BLaER1 treated with 17β-estradiol and CSF1 and Interleukin-3, amounts not matched to agents 10 nM and 100 nM (cell line): ENCODE results near the gene SRL.
A peak's percentile ranks its signal among the peaks of the same experiment; 100 is the strongest.

Experiments used
- H3K27ac ChIP-seq, 11 experiments: shearing (Covaris generic); formaldehyde crosslinking; 2 replicates each; pipeline ENCODE4 v1.8.1; 2022
- H3K27me3 ChIP-seq, 11 experiments: shearing (Covaris generic); formaldehyde crosslinking; 2 replicates each; pipeline ENCODE4 v1.8.1; 2022
- H3K36me3 ChIP-seq, 11 experiments: shearing (Covaris generic); formaldehyde crosslinking; 2 replicates each; pipeline ENCODE4 v1.8.1; 2022
- H3K4me1 ChIP-seq, 10 experiments: shearing (Covaris generic); formaldehyde crosslinking; 2 replicates each; pipeline ENCODE4 v1.8.1; 2022
- H3K4me2 ChIP-seq, 11 experiments: shearing (Covaris generic); formaldehyde crosslinking; 2 replicates each; pipeline ENCODE4 v1.8.1; 2022
- H3K4me3 ChIP-seq, 10 experiments: shearing (Covaris generic); formaldehyde crosslinking; 2 replicates each; pipeline ENCODE4 v1.8.1; 2022
- H3K9ac ChIP-seq, 11 experiments: shearing (Covaris generic); formaldehyde crosslinking; 2 replicates each; pipeline ENCODE4 v1.8.1; 2022
- H3K9me3 ChIP-seq, 11 experiments: shearing (Covaris generic); formaldehyde crosslinking; replicated peaks in 1 of 11; 2 replicates each; pipeline ENCODE4 v1.8.1; 2022
- H4K20me1 ChIP-seq, 11 experiments: shearing (Covaris generic); formaldehyde crosslinking; 2 replicates each; pipeline ENCODE4 v1.8.1; 2022
- Cebpa-rat ChIP-seq, 11 experiments: shearing (Covaris generic); IDR thresholded peaks; 2 replicates each; pipeline ENCODE4 v1.8.1; 2022

Gene SRL

DNA sequence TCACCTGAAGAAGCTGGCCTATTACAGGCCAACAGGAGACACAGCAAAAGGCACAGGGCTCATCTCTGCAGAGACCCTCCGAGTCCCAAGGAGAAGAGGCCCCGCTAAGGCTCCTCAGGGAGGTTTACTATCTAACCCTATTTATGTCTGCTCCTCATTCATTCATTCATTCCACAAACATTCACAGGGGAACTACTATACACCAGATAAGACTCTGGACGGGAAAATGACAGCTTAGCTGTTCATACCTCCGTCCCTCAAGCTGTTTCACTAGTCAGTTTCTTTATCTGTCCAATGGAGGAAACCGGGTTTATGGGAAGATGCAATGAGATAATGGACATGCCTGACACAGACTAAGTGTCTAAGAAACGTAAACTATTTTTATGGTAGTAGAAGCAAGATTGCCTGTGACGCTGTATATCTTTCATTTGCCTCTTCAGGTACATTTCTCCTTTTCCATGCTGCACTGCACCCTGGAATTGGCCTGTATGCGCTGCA lies 62.1 kb downstream of the SRL start:
- Histone ChIP-seq H3K27me3 (peaks cover 0 to 16% (median 0%) of the 10 kb centered on the region in 11 experiments; a peak in 3 of 22 replicates), H3K9ac (no peak overlapping the region), H3K4me1 (peaks cover 42 to 77% (median 56%) of the 10 kb centered on the region in 10 experiments), H3K9me3 (peaks cover 0 to 9% (median 6%) of the 10 kb centered on the region in 11 experiments; a peak in 10 of 22 replicates), H3K4me2 (peak overlapping the region in 4 of 11 experiments; percentile 11 to 69 (median 48); a peak in 6 of 22 replicates), H3K27ac (no peak overlapping the region), H3K4me3 (no peak overlapping the region), H4K20me1 (peaks cover 0 to 9% (median 0%) of the 10 kb centered on the region in 11 experiments; a peak in 4 of 22 replicates), H3K36me3 (no peaks in the 10 kb centered on the region)
- no peak for TF ChIP-seq Cebpa-rat (IDR thresholded peaks at IDR 0.05)

DNA sequence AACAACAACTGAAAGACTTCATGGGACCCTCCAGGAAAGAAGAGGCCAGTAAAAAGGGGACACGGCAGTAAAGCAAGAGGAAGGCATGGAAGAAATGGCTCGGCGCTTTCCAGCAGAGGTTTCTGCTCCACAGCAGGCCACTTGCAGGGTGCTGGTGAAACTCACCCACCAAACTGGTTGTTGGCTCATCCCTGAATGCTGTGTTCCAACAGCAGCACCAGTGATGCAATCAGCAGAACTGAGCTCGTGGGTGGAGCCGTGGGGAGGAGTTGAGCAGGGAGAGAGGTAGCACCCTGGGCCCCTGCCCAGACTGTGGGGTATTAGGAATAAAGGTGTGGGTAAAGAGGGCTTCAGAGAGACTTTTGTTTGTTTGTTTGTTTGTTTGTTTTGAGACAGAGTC lies 62.9 kb downstream of the SRL start:
- TF ChIP-seq Cebpa-rat (IDR thresholded peaks at IDR 0.05), result peak in 4 of 11 experiments; percentile 26 to 54 (median 38); a peak in 6 of 22 replicates
- H3K27me3 ChIP-seq, result peaks cover 0 to 16% (median 0%) of the 10 kb centered on the region in 11 experiments; a peak in 3 of 22 replicates
- H3K36me3 ChIP-seq, result no peaks in the 10 kb centered on the region
- peaks cover 0 to 9% (median 6%) of the 10 kb centered on the region in 11 experiments; a peak in 10 of 22 replicates for H3K9me3 ChIP-seq
- H3K4me1 ChIP-seq, result peaks cover 37 to 78% (median 57%) of the 10 kb centered on the region in 10 experiments
- H4K20me1 ChIP-seq, result peaks cover 0 to 9% (median 0%) of the 10 kb centered on the region in 11 experiments; a peak in 4 of 22 replicates
- no peak overlapping the region for H3K27ac ChIP-seq
- peak overlapping the region in 8 of 11 experiments; percentile 19 to 67 (median 37); a peak in 14 of 22 replicates for H3K4me2 ChIP-seq
- no peak overlapping the region for H3K9ac ChIP-seq
- no peak overlapping the region for H3K4me3 ChIP-seq

- Histone ChIP-seq H3K9ac (no peak overlapping the region), H3K9me3 (peaks cover 0 to 9% (median 6%) of the 10 kb centered on the region in 11 experiments; a peak in 10 of 22 replicates), H3K4me3 (no peak overlapping the region), H3K4me2 (peak overlapping the region in 8 of 11 experiments; percentile 19 to 67 (median 37); a peak in 14 of 22 replicates), H3K36me3 (no peaks in the 10 kb centered on the region), H3K4me1 (peaks cover 35 to 82% (median 59%) of the 10 kb centered on the region in 10 experiments), H4K20me1 (peaks cover 0 to 9% (median 0%) of the 10 kb centered on the region in 11 experiments; a peak in 4 of 22 replicates), H3K27me3 (peaks cover 0 to 16% (median 0%) of the 10 kb centered on the region in 11 experiments; a peak in 3 of 22 replicates), H3K27ac (no peak overlapping the region)
- TF ChIP-seq Cebpa-rat (IDR thresholded peaks at IDR 0.05), result no peak
These were observed 63.3 kb downstream of the SRL start for GRCh38 chr16:4178468-4179010.

- Histone ChIP-seq H3K9ac (peak overlapping the region in 2 of 11 experiments; percentile 3 to 13; a peak in 2 of 22 replicates), H3K4me2 (peak overlapping the region; percentile 63 to 80 (median 74)), H3K9me3 (peaks cover 0 to 2% (median 0%) of the 10 kb centered on the region in 11 experiments; a peak in 3 of 22 replicates), H3K27me3 (peaks cover 0 to 16% (median 0%) of the 10 kb centered on the region in 11 experiments; a peak in 3 of 22 replicates), H3K4me3 (no peak overlapping the region), H3K27ac (peak overlapping the region in 5 of 11 experiments; percentile 2 to 40 (median 8); a peak in 4 of 22 replicates), H3K36me3 (no peaks in the 10 kb centered on the region), H4K20me1 (peaks cover 0 to 9% (median 0%) of the 10 kb centered on the region in 11 experiments; a peak in 4 of 22 replicates), H3K4me1 (peaks cover 21 to 75% (median 49%) of the 10 kb centered on the region in 10 experiments)
- no peak for TF ChIP-seq Cebpa-rat (IDR thresholded peaks at IDR 0.05)
These were observed 64.9 kb downstream of the SRL start for GRCh38 chr16:4176906-4177417.

- no peaks in the 10 kb centered on the region for H3K9me3 ChIP-seq
- H3K27ac ChIP-seq, result no peak overlapping the region
- H3K4me1 ChIP-seq, result peaks cover 15 to 70% (median 45%) of the 10 kb centered on the region in 10 experiments
- no peak for TF ChIP-seq Cebpa-rat (IDR thresholded peaks at IDR 0.05)
- no peak overlapping the region for H3K4me3 ChIP-seq
- no peaks in the 10 kb centered on the region for H3K36me3 ChIP-seq
- H3K9ac ChIP-seq, result no peak overlapping the region
- H3K27me3 ChIP-seq, result peaks cover 0 to 16% (median 0%) of the 10 kb centered on the region in 11 experiments; a peak in 3 of 22 replicates
- H3K4me2 ChIP-seq, result peak overlapping the region in 7 of 11 experiments; percentile 66 to 80 (median 76); a peak in 8 of 22 replicates
- peaks cover 0 to 9% (median 0%) of the 10 kb centered on the region in 11 experiments; a peak in 4 of 22 replicates for H4K20me1 ChIP-seq
These were observed 66.0 kb downstream of the SRL start for GRCh38 chr16:4175849-4176248.

DNA sequence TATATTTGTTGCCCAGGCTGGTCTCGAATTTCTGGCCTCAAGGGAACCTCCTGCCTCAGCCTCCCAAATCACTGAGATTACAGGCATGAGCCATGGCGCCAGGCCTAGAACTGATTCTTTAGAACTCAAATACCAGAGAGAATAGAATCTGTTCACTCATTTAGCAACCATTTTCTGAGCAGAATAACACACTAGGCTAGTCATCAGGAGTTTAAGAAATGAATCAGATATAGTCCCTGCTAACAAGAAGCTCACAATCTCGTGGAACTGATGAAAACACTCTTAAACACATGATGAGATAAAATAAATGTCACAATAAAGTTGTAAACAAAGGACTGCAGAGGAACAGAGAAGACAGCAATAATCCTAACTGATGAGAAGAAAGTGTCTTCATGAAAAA lies 69.8 kb downstream of the SRL start:
- no peaks in the 10 kb centered on the region for H3K27me3 ChIP-seq
- H3K9ac ChIP-seq, result no peak overlapping the region
- H3K4me2 ChIP-seq, result no peak overlapping the region
- TF ChIP-seq Cebpa-rat (IDR thresholded peaks at IDR 0.05), result no peak
- H3K27ac ChIP-seq, result no peak overlapping the region
- peaks cover 0 to 5% (median 0%) of the 10 kb centered on the region in 11 experiments; a peak in 4 of 22 replicates for H4K20me1 ChIP-seq
- H3K36me3 ChIP-seq, result no peaks in the 10 kb centered on the region
- H3K9me3 ChIP-seq, result no peaks in the 10 kb centered on the region
- H3K4me3 ChIP-seq, result no peak overlapping the region
- H3K4me1 ChIP-seq, result peaks cover 10 to 56% (median 31%) of the 10 kb centered on the region in 10 experiments

DNA sequence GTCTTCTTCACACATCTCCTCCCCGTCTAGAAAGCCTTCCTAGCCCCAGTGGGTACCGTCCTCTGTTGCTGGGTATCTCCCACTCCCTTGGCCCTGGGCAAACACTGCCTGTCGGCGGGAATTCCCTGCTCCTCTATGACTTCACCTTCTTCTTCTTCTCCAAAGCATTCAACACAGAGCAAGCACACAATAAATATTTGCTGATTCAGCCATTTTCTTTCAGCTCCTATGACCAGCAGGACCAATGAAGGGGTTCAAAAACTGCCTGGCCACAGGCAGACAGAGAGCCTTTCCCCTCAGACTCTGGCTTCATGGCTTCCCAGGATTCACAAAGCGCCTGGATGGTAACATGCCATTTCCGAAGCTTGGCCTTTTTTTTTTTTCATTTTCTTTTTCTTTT lies 72.5 kb downstream of the SRL start:
- Histone ChIP-seq H4K20me1 (no peaks in the 10 kb centered on the region), H3K4me3 (no peak overlapping the region), H3K4me2 (peak overlapping the region in 3 of 11 experiments; percentile 31 to 58 (median 40); a peak in 4 of 22 replicates), H3K27me3 (no peaks in the 10 kb centered on the region), H3K27ac (peak overlapping the region in 2 of 11 experiments; percentile 14 to 49; a peak in 2 of 22 replicates), H3K36me3 (no peaks in the 10 kb centered on the region), H3K9me3 (no peaks in the 10 kb centered on the region), H3K4me1 (peaks cover 0 to 30% (median 10%) of the 10 kb centered on the region in 10 experiments; a peak in 13 of 20 replicates), H3K9ac (no peak overlapping the region)
- no peak for TF ChIP-seq Cebpa-rat (IDR thresholded peaks at IDR 0.05)

DNA sequence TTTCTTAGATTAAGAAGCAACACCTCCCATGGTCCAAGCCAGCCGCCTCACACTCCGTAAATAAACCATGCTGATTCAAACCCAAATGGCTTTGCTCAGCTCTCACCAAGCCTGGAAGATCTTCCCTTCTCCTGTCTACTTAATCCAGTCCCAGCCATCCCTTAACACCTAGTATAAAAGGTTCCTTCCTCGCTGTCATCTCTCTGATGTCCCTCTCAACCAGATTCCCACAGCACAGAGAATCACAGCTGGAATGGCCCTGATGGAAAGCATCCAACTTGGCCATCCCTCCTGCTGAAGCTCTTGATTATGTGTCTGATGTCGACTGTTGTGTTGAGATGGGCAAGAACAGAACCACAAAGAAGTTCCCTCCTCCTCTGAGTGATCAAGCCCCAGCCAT lies 75.1 kb downstream of the SRL start:
- Histone ChIP-seq H3K9me3 (no peaks in the 10 kb centered on the region), H3K9ac (no peak overlapping the region), H3K27ac (no peak overlapping the region), H3K36me3 (no peaks in the 10 kb centered on the region), H3K4me3 (no peak overlapping the region), H3K4me2 (no peak overlapping the region), H3K4me1 (peaks cover 0 to 22% (median 0%) of the 10 kb centered on the region in 10 experiments; a peak in 7 of 20 replicates), H3K27me3 (no peaks in the 10 kb centered on the region), H4K20me1 (no peaks in the 10 kb centered on the region)
- no peak for TF ChIP-seq Cebpa-rat (IDR thresholded peaks at IDR 0.05)
